Ectodermal cell (in vitro differentiated cells): Measurements from ENCODE around the gene TMLHE.
"Not testable (repeated sequence)": the region's sequence is repeated elsewhere in the genome, so short reads cannot be mapped to it uniquely, and the experiment has no call there.

Experiments
- H3K27ac ChIP-seq: 2 replicates; pipeline ENCODE4 v1.7.0; 2013; ENCODE audit warnings: mild to moderate bottlenecking, low read depth, low read length; ENCODE audit not compliant: insufficient read depth, poor library complexity, severe bottlenecking
- H3K27me3 ChIP-seq: 2 replicates; pipeline ENCODE4 v1.7.0; 2013; ENCODE audit warnings: mild to moderate bottlenecking, low read length; ENCODE audit not compliant: insufficient read depth, control insufficient read depth, poor library complexity, severe bottlenecking
- H3K36me3 ChIP-seq: one replicate; pipeline ENCODE4 v1.7.0; 2013; ENCODE audit warnings: low read length; ENCODE audit not compliant: control insufficient read depth, insufficient read depth
- H3K4me1 ChIP-seq: one replicate; pipeline ENCODE4 v1.7.0; 2013; ENCODE audit warnings: low read length; ENCODE audit not compliant: control insufficient read depth, insufficient read depth
- H3K4me3 ChIP-seq: 2 replicates; pipeline ENCODE4 v1.7.0; 2013; ENCODE audit warnings: low read depth, low read length, control low read depth; ENCODE audit not compliant: insufficient read depth
- H3K9me3 ChIP-seq: 2 replicates; pipeline ENCODE4 v1.7.0; 2013; ENCODE audit warnings: mild to moderate bottlenecking, low read length, moderate library complexity; ENCODE audit not compliant: control insufficient read depth
- WGBS, 2 experiments: methylation state at CpG; one replicate each; pipeline ENCODE4 v1.1.7; 2013; ENCODE audit warnings: missing lambda C conversion rate in 2 of 2; 5-methylcytosine and 5-hydroxymethylcytosine counted together

TMLHE gene

DNA sequence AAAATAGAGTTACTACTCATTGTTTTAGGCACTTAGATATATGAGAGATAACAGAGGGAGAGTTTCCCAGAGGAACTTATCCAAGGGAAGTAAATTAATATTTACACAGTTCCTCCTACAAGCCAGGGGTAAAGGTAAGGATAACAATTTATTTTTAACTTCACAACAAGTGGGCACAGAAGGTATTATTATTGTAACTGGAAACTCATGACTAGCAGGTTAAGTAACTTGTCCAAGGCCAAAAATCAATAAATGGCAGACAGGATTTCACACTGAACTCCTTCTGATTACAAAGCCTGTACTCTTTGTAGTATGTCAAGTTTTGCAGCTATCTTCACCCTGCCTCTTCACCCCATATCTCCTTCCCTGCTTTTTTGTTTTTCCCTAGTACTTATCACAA, 107.5 kb downstream of the TMLHE start:
- no peaks in the 10 kb centered on the region for H3K36me3 ChIP-seq
- no peaks in the 10 kb centered on the region for H3K4me1 ChIP-seq
- no peaks in the 10 kb centered on the region for H3K27me3 ChIP-seq

DNA sequence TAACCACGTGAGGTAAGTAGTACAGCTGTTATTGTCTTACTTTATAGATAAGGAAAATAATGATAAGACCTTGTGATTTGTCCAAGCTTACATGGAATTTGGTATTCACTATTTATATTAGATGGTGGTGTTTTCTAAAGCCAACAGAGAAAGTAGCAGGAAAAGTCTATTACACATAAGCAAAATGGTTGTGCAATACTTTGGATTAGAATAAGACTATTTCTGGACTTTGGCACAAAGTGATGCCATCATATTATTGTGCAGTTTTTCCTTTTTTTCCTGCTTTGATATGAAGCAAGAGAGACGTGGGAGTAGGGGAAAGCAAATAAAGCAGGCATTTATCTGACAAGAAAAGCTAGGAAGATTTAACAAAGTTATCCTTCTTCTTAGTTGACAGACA, 117.6 kb downstream of the TMLHE start:
- H3K4me1 ChIP-seq, H3K27me3 ChIP-seq, H3K36me3 ChIP-seq, H3K9me3 ChIP-seq, H3K27ac ChIP-seq, H3K4me3 ChIP-seq: not testable (repeated sequence)
- no CpG with 5 or more reads among the region's 2 CpGs for WGBS, 2 experiments

More for the DNA sequence above, 107.5 kb downstream of the TMLHE start:
- H3K4me3 ChIP-seq: no peak overlapping the region
- H3K27ac ChIP-seq: no peak overlapping the region
- H3K9me3 ChIP-seq: no peaks in the 10 kb centered on the region

DNA sequence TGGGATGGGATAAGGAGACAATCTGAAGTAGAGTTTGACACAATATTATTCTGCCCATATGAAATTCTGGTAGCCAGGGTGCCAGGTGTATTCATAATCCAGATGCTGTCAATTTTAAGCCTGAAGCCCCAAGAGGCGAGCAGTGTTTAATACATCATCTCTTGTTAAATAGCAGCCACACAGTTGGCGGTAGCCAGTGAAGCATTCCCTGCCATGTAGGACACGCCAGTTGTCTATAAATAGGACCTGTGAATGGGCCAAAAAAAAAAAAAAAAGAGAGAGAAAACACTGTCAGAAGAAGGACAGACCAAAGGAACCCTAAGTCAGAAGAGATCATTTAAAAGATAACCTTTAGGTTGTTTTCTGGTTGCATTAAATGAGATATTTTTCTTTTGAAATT, 121.3 kb downstream of the TMLHE start:
- H3K4me3 ChIP-seq, H3K36me3 ChIP-seq, H3K4me1 ChIP-seq, H3K9me3 ChIP-seq, H3K27ac ChIP-seq, H3K27me3 ChIP-seq: not testable (repeated sequence)
- WGBS, 2 experiments: no CpG with 5 or more reads among the region's 3 CpGs

DNA sequence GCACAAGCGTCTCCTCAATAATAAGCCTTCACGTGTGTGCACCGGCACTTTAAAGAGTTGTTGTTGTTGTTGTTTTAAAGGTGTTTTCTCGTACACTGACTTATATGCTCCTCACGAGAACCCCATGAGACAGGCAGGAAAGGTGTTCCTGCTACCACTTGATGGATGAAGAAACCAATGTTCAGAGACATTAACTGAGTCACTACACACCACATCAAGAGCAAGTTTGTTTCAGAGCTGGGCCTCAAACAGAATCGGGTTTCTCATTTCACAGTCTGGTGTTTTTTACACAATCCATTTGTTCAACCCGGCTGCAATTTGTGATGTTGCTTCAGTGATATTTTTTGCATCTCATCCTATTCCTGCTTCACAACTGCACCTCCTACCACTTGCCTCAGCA, 135.6 kb downstream of the TMLHE start:
- not testable (repeated sequence) for H3K27ac ChIP-seq, H3K27me3 ChIP-seq, H3K4me1 ChIP-seq, H3K4me3 ChIP-seq, H3K36me3 ChIP-seq, H3K9me3 ChIP-seq
- WGBS, 2 experiments: no CpG with 5 or more reads among the region's 7 CpGs

DNA sequence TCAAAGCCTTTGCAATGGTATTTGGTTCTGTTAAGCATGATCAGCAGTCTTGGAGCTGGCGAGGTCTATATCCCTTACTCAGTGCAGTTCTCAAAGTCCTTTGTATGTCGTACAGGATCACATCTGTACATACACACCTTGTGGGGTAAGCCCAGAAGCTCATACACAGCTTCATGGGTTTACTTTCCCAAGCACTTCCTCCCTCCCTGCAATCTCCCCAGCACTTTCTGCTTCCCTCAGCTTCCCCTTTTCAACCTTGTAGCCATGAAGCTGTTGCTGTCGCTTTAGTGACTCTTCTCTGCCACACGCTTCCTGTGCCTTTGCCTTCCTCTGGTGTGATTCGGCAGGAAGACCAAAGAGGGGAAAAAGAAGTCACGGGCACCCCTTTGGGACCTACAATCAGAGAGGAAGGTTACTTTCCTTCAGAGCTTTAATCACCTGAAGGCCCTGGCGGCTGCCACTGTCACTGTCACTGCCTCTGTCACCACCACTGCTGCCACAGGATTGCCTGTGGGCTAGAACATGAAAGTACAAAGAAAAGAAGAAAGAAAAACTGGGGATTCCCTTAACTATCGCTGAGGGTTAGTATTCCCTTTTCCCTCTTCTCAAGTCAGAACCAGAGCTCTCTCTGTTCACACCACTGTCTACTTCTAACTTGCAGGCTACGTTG, 146.3 kb downstream of the TMLHE start:
- not testable (repeated sequence) for H3K27me3 ChIP-seq, H3K9me3 ChIP-seq, H3K4me3 ChIP-seq, H3K27ac ChIP-seq, H3K4me1 ChIP-seq, H3K36me3 ChIP-seq
- WGBS, 2 experiments: no CpG with 5 or more reads among the region's 9 CpGs

DNA sequence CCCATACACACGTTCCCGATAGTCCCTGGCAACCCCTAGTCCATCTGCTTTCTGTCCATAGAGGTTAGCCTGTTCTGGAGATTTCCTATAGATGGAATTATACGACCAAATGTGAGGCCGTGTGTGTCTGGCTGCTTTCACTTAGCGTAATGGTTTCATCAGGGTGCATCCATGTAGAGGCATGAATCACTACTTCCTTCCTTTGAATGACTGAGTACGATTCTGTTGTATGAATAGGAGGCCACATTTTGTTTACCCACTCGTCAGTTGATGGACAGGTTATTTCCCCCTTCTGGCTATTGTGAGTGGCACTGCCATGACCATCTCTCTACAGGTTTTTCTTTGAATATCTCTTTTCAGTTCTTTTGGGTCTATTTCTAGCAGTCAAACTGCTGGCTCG, 152.3 kb downstream of the TMLHE start:
- not testable (repeated sequence) for H3K9me3 ChIP-seq, H3K36me3 ChIP-seq, H3K27me3 ChIP-seq, H3K4me3 ChIP-seq, H3K4me1 ChIP-seq, H3K27ac ChIP-seq
- no CpG with 5 or more reads among the region's 8 CpGs for WGBS, 2 experiments

DNA sequence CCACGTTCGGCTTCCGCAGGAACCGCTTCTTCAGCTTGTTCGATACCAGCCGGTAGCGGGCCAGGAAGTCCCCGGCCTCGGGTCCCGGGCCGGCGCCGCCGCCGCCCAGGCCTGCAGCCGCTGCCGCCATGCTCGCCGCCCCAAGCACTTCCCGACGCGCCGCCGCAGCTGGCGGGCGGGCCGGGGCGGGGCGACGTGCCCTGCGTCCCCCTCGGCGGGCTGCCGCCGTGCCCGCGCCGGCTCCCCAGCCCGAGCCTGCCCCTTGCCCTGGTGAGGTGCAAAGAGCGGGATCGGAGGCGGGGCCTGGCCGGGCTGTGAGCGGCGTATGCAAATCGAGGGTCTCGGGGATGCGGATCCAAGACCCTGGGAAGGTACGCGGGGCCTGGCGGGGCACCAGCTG, 154.3 kb downstream of the TMLHE start, which contains the start of gene F8A3:
Gene F8A3, minus strand, starts transcription at position 150 of the 400 bp plus-strand sequence. Its CDS starts 20 bp downstream, at position 130.
- not testable (repeated sequence) for H3K4me1 ChIP-seq, H3K27ac ChIP-seq, H3K36me3 ChIP-seq, H3K4me3 ChIP-seq, H3K27me3 ChIP-seq, H3K9me3 ChIP-seq
- no CpG with 5 or more reads among the region's 51 CpGs for WGBS, 2 experiments

DNA sequence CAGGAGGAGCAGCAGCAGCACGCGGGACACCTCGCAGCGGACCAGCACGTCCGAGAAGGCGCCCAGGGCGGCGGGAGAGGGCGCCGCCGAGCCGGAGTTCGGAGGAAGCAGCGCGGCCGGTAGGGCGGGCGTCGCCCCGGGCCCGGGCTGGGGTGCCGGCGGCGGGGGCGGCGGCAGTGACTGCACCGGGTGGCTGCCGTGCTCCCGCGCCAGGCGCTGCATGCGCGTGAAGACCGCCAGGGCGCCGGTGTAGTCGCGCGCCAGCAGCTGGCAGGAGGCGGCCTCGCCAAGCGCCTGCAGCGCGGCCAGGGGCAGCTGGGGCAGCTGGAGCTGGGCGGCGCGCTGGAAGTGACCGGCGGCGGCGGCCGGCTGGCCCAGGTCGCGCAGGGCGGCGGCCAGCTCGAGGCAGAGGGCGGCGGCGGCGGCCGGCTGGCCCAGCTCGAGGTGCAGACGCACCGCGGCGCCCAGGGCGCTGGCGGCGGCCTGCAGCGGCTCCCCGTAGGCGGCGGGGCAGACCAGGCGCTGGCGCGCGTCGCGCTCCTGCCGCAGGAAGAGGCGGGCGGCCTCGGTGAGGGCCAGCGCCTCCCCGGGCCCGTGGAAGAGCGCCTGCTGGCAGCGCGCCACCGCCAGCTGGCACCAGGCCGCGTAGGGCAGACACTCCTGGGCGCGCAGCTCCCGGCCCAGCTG, 154.8 kb downstream of the TMLHE start:
- H3K4me3 ChIP-seq, H3K27ac ChIP-seq, H3K4me1 ChIP-seq, H3K9me3 ChIP-seq, H3K27me3 ChIP-seq, H3K36me3 ChIP-seq: not testable (repeated sequence)
- no CpG with 5 or more reads among the region's 97 CpGs for WGBS, 2 experiments

DNA sequence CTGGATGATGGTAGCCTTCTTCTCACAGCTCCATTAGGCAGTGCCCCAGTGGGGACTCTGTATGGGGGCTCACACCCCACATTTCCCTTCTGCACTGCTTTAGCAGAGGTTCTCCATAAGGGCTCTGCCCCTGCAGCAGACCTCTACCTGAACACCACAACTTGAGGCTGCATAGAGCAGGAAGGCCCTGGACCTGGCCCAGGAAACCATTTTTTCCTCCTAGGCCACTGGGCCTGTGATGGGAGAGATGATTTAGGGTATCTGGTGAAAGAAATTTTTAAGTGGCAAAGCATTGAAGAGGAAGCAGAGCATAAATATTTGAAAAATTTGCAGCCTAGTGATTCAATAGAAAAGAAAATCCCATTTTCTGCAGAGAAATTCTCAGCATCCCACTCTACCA, 171.7 kb downstream of the TMLHE start:
- Histone ChIP-seq H3K9me3 (no peaks in the 10 kb centered on the region), H3K27ac (no peak overlapping the region), H3K27me3 (no peaks in the 10 kb centered on the region), H3K4me3 (no peak overlapping the region), H3K36me3 (no peaks in the 10 kb centered on the region), H3K4me1 (no peaks in the 10 kb centered on the region)
